NCI-H146 treated with DMSO at 0.1 percent for 48 hours (cell line): ENCODE results near the gene CGNL1.

ENCODE experiments used
- DNase-seq: peaks from one replicate; lab custom pipeline; 2025; ENCODE audit not compliant: unreplicated experiment; lab: John Stamatoyannopoulos, UW

CGNL1 gene

DNA sequence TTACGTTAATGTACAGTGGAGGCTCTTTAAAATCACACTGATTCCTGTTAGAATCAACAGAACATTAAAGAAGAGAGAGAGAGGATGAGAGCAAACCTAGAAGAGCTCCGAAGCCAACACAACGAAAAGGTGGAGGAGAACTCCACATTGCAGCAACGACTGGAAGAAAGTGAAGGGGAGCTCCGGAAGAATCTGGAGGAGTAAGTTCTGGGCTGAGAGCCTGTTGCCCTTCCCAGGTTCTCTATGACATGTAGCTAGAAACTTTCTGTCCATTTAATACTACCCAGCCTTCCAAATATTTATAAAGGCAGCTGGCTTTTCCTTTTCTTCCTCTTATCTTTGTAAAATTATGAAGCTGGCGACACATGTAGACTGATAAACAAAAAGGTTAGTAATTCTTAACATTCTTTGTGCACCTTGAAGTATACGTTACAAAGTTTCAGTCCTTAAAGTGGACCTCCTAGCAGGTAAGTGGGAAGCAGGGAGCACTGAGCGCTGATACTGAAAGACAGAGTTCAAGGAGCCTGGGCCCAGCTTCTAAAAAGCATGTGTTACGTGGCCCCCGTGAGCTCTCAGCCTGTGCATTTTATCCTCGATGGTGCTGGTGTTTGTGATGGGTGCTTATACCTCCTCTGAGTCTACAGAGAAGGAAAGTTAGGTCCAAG is 75.9 kb downstream of the CGNL1 start:
- no peak for DNase-seq

GRCh38 chr15:57455929-57456328 is 79.6 kb downstream of the CGNL1 start:
- DNase-seq: no peak

- DNase-seq: no peak
Observed at GRCh38 chr15:57456559-57456958, 80.3 kb downstream of the CGNL1 start.

DNA sequence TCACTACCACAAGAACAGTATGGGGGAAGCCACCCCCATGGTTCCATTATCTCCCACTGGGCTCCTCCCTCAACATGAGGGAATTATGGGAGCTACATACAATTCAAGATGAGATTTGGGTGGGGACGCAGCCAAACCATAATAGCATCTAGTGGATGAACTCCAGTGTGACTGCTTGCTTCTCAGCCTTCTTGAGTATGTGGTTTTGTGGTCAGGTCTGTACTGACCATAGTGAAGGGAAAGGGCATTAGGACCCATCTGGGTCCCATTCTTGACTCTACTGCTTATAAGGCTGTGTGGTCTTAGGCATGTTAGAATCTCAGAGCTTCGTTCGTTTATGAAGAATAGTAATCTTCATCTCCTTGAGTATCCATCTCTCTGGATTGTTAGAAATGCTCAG is 81.4 kb downstream of the CGNL1 start:
- no peak for DNase-seq

DNA sequence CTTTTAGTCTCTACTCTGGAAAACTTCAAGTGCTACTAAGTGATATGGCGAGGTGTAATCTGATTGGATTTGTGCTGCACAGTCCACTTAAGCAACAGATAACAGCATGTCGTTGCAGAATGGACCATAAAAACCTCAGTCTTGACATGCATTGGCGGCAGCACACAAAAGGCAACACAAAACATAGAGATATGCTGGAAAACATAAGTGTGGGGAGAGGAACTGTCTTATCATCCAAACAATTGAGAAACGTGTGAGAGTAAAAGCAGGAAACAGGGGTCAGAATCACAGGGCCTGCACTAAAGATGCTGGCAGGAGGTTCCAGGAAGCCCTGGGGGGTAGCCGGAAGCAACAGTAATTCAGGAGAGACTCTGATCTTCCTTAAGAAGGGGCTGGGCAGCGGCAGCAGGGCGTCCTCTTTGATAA is 82.1 kb downstream of the CGNL1 start:
- no peak for DNase-seq

DNA sequence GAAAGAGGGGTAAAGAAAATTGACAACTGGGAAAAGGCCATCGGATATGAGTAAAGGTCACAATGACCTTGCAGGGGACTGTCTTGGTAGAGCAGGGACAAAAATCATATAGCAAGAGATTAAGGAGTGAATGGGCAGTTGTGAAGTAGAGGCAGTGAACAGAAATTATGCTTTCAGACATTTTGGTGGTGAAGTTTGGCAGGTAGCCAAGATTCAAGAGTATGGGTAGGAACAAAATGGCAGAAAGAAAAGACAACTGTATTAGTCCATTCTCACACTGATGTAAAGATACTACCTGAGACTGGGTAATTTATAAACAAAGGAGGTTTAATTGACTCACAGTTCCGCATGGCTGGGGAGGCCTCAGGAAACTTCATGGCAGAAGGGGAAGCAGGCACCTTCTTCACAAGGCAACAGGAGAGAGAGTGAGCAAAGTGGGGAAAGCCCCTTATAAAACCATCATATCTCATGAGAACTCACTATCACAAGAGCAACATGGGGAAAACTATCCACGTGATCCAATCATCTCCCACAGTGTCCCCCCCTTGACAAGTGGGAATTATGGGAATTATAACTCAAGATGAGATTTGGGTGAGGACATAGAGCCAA is 84.0 kb downstream of the CGNL1 start:
- no peak for DNase-seq

DNA sequence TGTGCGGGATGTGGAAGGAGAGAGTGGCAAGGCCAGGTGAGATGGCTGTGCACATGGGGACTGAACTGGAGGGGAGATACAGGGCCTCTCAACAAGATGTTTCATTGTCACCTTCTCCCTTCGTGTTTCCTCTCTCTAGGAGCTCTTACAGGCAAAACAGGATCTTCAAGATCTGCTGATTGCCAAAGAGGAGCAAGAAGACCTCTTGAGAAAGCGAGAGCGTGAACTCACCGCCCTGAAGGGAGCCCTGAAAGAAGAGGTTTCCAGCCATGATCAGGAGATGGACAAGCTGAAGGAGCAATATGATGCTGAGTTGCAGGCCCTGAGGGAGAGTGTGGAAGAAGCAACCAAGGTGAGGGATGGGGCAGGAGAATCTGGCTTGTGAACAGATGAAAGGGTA is 85.2 kb downstream of the CGNL1 start:
- DNase-seq: no peak

DNA sequence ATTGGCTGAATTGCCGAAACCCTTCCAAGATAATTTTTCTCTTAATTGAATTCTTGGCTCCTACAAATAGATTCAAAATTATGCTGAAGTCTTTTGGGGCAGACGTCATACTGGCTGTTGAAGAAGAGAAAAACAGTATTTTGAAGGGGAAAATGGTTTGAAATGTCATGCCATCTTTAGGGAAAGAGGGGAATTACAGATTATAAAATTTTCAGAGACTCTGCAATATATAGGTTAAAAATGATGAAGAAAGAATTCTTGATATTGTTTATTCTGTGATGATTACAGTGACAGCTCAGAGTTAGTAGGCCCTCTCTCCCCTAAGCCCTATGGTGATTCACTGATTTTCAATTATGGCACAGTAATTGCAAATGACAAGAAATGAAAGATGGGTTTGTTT is 86.1 kb downstream of the CGNL1 start:
- DNase-seq: no peak

GRCh38 chr15:57463360-57463759 is 87.1 kb downstream of the CGNL1 start:
- no peak for DNase-seq

- no peak for DNase-seq
Observed at GRCh38 chr15:57464480-57464879, 88.2 kb downstream of the CGNL1 start.

DNA sequence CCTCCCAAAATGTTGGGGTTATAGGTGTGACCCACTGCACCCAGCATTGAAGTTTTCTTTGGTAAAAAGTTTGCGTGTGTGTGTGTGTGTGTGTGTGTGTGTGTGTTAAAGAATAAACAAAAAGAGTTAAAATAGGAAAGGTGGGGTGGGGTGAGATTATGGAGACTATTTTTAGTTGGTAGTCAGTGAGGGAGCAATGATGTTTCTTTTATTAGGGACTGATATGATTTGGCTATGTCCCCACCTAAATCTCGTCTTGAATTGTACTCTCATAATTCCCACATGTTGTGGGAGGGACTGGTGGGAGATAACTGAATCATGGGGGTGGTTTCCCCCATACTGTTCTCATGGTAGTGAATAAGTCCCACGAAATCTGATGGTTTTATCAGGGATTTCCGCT is 92.2 kb downstream of the CGNL1 start:
- DNase-seq: no peak

DNA sequence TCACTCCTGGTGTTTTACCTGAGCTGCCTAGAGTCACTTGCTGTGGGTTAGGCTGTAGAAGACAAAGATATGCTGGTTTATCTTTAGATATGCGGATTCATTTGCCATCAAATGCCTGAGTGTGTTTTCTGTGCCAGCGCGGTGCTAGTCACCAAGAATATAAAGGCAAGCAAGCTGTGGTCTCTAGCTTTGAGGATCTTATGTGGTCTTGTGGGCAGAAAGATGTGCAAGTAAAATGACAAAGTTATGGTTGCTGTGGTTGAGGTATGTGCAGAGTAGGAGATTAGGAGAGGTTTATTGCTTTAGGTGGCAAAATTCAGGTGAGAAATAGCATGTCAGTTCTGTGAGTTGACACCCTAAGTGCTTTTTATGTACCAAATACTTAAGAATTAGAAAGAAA is 94.2 kb downstream of the CGNL1 start:
- DNase-seq: no peak

- DNase-seq: no peak
Observed at GRCh38 chr15:57472861-57473260, 96.6 kb downstream of the CGNL1 start.

DNA sequence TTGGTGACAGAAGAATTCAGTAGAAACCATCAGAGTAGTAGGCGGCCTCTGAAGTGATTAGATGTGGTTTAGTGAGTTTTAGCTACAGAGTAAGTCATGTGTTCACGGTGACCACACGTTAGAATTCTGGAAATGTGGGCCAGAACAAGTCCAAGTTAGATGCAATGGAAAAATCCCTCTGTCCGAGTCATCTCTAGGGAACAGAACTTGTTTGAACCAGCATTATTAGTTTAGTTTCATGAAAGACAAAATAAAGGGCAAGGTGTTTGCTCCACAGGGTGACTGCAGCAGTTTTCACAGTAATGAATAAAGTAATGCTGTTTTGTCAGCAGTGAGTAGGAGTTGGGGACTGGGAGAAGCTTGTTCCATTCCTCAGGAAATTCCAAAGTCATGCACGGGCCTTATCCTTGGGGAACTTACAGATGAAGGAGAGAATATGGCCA is 100.2 kb downstream of the CGNL1 start:
- DNase-seq: no peak

- DNase-seq: no peak
Observed at GRCh38 chr15:57477736-57478522, 101.6 kb downstream of the CGNL1 start.

DNA sequence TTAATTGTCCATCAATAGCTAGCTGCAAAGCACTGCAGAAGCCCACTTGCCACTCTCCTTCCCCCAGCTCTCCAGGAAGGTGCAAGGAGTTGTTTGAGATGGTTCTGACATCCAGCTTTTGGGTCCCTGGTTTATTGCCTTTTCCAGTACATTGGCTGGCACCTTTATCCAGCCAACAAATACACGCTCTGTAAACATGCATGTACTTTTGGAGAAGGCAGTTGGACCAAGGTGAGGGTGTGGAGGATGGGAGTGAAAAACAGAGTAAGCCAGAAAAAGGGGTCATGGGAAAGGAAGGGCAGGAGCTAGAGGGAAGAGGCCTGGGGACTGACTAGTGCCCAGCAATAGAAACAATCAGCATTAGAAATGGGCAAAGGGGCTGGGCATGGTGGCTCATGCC is 102.7 kb downstream of the CGNL1 start:
- no peak for DNase-seq

DNA sequence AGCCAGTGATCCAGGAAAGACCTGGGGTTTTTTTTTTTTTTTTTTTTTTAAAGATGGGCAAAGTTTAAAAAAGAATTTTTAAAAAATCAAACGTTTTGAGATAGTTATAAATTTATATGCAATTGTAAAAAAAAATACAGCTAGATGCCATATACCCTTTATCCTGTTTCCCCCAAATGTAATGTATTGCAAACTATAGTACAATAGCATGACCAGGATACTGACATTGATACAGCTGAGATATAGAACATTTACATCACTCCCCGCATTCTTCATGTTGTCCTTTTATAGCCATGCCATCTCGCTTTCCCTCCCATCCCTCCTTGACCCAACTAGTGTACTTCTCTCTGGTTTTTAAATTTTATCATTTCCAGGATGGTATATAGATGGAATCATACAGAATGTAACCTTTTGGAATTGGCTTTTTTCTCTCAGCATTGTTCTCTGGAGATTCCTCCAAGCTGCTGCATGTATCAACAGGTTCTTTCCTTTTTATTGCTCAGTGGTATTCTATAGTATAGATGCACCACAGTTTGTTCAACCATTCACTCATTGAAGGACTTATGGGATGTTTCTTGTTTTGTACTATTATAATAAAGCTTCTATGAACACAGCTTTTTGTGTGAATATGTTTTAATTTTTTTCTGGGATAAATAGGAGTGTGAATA is 104.9 kb downstream of the CGNL1 start:
- DNase-seq: no peak

GRCh38 chr15:57485869-57486268 is 109.6 kb downstream of the CGNL1 start:
- no peak for DNase-seq

GRCh38 chr15:57486833-57487232 is 110.5 kb downstream of the CGNL1 start:
- DNase-seq: no peak

DNA sequence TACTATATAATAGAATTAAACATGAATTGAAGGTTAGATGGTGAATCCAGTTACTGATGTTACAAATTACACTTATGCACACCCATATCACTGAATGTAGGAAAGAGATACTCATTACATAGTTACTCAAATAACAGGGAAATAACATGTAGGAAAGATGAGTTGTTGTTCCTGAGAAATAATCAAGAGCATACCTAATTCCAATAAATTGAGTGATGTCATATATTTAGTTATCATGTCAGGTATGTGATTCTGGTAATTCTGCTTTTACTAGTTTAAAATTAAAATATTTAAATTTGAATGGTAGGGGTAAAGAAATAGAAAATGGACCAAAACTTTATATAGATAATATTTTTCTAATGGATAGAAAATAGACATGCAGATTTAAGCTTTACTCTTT is 112.8 kb downstream of the CGNL1 start:
- no peak for DNase-seq

- no peak for DNase-seq
Observed at GRCh38 chr15:57493351-57493750, 117.0 kb downstream of the CGNL1 start.

DNA sequence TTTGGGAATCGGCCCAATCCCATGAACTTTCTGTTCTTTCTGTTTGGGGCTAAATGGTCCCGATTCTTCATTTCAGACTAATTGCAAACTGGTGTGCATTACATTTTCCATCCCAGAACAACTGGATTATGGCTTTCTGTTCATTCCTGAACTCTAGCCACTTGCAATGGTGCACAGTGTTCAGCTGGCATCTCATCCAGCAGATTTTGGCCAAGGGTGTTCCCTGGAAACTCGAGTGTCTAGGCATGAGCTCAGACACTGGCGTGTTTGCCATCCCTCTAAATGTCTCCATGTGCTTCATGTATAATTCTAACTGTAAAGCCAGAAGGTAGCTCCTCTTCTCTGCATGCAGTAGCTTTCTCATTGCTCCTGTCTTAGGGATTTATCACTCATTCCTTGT is 118.3 kb downstream of the CGNL1 start:
- no peak for DNase-seq
